MCF 10A (cell line): ENCODE data around the gene POU4F3. TPM values are rescaled to one million over a fixed set of nuclear protein-coding genes. Genes with fewer than 3 reads are reported as not detected.

ENCODE experiments used
- BruUV-seq: library from RNA; stranded (reverse); fragments of 400-500 nt; replicated peaks from 2 replicates; lab custom pipeline; 2021; lab: Mats Ljungman, UMichigan
- CTCF ChIA-PET: fragments of 300-600 bp; sonication (Branson Sonifier 250); formaldehyde crosslinking; extraction: SDS; loops from one replicate; lab custom pipeline; 2021; ENCODE audit warnings: antibody characterized with exemption, inconsistent platforms; lab: Yijun Ruan, JAX
- POLR2A ChIA-PET: fragments of 300-600, 350-650 bp; sonication (Branson Sonifier 250); formaldehyde crosslinking; extraction: SDS; loops from one replicate; lab custom pipeline; 2020; ENCODE audit warnings: antibody characterized with exemption, inconsistent platforms; lab: Yijun Ruan, JAX
- DNase-seq: peaks from one replicate; pipeline ENCODE4 v3.0.0-alpha.2; 2018; ENCODE audit not compliant: unreplicated experiment
- H3K27ac Mint-ChIP-seq: one replicate; pipeline ENCODE4 v1.8.0; 2022; ENCODE audit warnings: mild to moderate bottlenecking, low read depth, mixed read lengths; ENCODE audit not compliant: unreplicated experiment
- H3K27me3 Mint-ChIP-seq: one replicate; pipeline ENCODE4 v1.8.0; 2022; ENCODE audit warnings: mixed read lengths; ENCODE audit not compliant: insufficient read depth, unreplicated experiment
- H3K36me3 Mint-ChIP-seq: one replicate; pipeline ENCODE4 v1.8.0; 2022; ENCODE audit warnings: mild to moderate bottlenecking, moderate library complexity, mixed read lengths; ENCODE audit not compliant: insufficient read depth, unreplicated experiment
- H3K4me1 Mint-ChIP-seq: one replicate; pipeline ENCODE4 v1.8.0; 2022; ENCODE audit warnings: mixed read lengths; ENCODE audit not compliant: insufficient read depth, unreplicated experiment
- H3K4me3 Mint-ChIP-seq: one replicate; pipeline ENCODE4 v1.8.0; 2022; ENCODE audit warnings: mild to moderate bottlenecking, moderate library complexity, mixed read lengths; ENCODE audit not compliant: unreplicated experiment
- H3K9me3 Mint-ChIP-seq: one replicate; pipeline ENCODE4 v1.8.0; 2022; ENCODE audit warnings: mixed read lengths; ENCODE audit not compliant: unreplicated experiment
- CTCF ChIP-seq: fragments of 200-600 bp; IDR thresholded peaks from one replicate; pipeline ENCODE4 v1.8.0; 2022; ENCODE audit warnings: antibody characterized with exemption, mild to moderate bottlenecking; ENCODE audit not compliant: unreplicated experiment
- intact Hi-C: fragments of 100-400 bp; cut with micrococcal nuclease; formaldehyde crosslinking; loops from 2 replicates; pipeline ENCODE4 v1.14.1; 2022
- total RNA-seq: library from RNA; stranded (reverse); gene quantifications from 2 replicates; pipeline ENCODE4 v1.2.3, GENCODE V29; 2022

The POU4F3 gene
- total RNA-seq, 1 experiment from 2014 or later, result 0.16 TPM

- H3K27me3 Mint-ChIP-seq, result peaks cover 99% of the 10 kb centered on the region
- H3K4me1 Mint-ChIP-seq, result no peaks in the 10 kb centered on the region
- no peak overlapping the region for H3K4me3 Mint-ChIP-seq
- no peak overlapping the region for H3K27ac Mint-ChIP-seq
- no TSS peak for BruUV-seq
- intact Hi-C loops, result no loop called here
- no peak for DNase-seq
- no peaks in the 10 kb centered on the region for H3K36me3 Mint-ChIP-seq
- TF ChIP-seq CTCF, result no peak
- ChIA-PET POLR2A (no interaction called here), CTCF (interaction anchor here (0.6 kb wide), 1 partner anchor 1407 kb away, joined by 5 read pairs; no protein-coding TSS in a partner anchor)
- H3K9me3 Mint-ChIP-seq, result no peaks in the 10 kb centered on the region
Measured at GRCh38 chr5:146337264-146337904, 1.3 kb upstream of the POU4F3 start.

- no TSS peak for BruUV-seq
- Mint-ChIP-seq H3K9me3 (no peaks in the 10 kb centered on the region), H3K4me1 (no peaks in the 10 kb centered on the region), H3K36me3 (no peaks in the 10 kb centered on the region), H3K27me3 (peaks cover 100% of the 10 kb centered on the region), H3K27ac (no peak overlapping the region), H3K4me3 (no peak overlapping the region)
- ChIA-PET POLR2A (no interaction called here), CTCF (interaction anchor here (0.6 kb wide), 2 partner anchors 825 to 1407 kb away, joined by 3 to 5 read pairs; no protein-coding TSS in a partner anchor)
- intact Hi-C loops, result no loop called here
- DNase-seq, result no peak
- no peak for TF ChIP-seq CTCF
Measured at GRCh38 chr5:146337928-146338327, 711 bp upstream of the POU4F3 start.

GRCh38 chr5:146339715-146340259, 1.1 kb downstream of the POU4F3 start:
- BruUV-seq, result no TSS peak
- intact Hi-C loops, result no loop called here
- Mint-ChIP-seq H3K4me1 (no peaks in the 10 kb centered on the region), H3K27ac (no peak overlapping the region), H3K9me3 (no peaks in the 10 kb centered on the region), H3K4me3 (no peak overlapping the region), H3K36me3 (no peaks in the 10 kb centered on the region), H3K27me3 (peaks cover 100% of the 10 kb centered on the region)
- ChIA-PET CTCF (no interaction called here), POLR2A (no interaction called here)
- TF ChIP-seq CTCF, result no peak
- DNase-seq, result no peak

DNA sequence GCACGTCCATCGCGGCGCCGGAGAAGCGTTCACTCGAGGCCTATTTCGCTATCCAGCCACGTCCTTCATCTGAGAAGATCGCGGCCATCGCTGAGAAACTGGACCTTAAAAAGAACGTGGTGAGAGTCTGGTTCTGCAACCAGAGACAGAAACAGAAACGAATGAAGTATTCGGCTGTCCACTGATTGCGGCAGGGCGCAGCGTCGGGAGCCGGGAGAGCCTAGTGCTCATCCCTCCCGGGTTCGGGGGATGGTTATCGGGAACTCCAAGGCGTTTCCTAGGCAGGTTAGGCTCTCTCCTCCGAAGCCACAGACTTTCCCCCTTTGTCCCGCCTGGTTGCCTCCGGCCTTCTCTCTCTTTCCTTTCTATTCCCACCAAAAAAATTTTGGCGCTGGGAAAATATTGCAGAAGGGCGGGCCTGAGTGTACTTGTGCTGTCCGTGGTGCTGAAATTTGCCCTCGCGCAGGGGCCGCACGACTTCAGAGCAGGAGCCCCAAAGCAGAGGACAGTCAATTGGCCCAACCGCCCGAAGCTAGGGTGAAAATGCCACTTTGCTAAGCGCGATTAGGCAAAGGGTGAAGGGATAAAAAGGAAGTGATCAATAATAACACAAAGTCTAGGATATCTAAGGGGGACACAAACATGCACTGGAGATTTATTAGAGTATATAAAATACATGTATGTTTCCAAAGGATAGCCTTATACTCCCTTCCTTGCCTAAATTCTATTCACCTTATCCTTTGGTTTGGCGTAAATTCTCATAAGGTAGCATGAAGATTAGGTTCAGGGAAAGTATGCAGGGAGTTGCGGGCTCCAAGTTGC, 1.8 kb downstream of the POU4F3 start:
- H3K27ac Mint-ChIP-seq, result no peak overlapping the region
- CTCF ChIA-PET, result no interaction called here
- H3K4me3 Mint-ChIP-seq, result no peak overlapping the region
- H3K27me3 Mint-ChIP-seq, result peaks cover 100% of the 10 kb centered on the region
- TF ChIP-seq CTCF, result no peak
- H3K36me3 Mint-ChIP-seq, result no peaks in the 10 kb centered on the region
- no peaks in the 10 kb centered on the region for H3K9me3 Mint-ChIP-seq
- BruUV-seq, result no TSS peak
- intact Hi-C loops, result no loop called here
- POLR2A ChIA-PET, result no interaction called here
- H3K4me1 Mint-ChIP-seq, result no peaks in the 10 kb centered on the region
- DNase-seq, result peak; percentile 59
